ENCODE results near the gene CAGE1.

CAGE1 gene

DNA sequence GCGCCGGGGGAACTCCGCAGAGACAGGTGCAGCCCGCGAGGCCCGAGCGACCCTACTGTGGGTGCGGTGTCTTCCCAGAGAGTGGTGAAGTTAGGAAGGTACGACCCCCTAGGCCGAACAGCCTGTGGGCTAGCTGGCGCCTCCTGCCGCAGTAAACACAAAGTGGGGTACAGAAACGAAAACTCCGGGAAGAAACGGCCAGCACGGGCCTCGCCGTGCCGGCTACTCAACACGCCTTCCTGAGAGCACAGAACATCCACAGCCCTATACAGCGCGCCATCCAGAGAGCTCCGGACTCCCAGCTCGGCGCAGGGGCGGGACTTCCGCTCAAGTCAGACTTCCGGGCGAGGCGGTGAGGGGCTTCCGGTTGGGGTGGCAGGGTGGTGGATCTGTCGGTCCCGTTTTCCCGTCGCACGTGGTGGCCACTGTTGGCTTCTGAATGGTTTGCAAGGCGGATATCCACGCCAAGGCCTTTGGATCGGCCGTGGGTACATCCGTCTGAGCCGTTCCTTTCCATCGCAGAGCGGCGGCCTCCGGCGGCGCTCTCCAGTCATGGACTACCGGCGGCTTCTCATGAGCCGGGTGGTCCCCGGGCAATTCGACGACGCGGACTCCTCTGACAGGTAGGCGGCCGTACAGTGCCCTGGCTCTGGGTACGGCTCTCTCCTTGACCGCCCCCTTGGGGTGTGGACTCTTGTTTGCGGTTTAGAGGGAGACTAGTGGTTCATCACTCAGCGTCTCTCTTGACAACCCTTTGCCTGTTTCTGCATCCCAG, at the start of gene CAGE1, which contains the start of gene RIOK1:
TSS of gene CAGE1 (minus strand) at position 292 of the 775 bp plus-strand sequence. CDS start 2,569 bp downstream, outside the sequence.
TSS of gene RIOK1 (plus strand) at position 358 of the 775 bp plus-strand sequence. CDS start at position 553, 195 bp downstream.
- peak; percentile 92 for DNase-seq

DNA sequence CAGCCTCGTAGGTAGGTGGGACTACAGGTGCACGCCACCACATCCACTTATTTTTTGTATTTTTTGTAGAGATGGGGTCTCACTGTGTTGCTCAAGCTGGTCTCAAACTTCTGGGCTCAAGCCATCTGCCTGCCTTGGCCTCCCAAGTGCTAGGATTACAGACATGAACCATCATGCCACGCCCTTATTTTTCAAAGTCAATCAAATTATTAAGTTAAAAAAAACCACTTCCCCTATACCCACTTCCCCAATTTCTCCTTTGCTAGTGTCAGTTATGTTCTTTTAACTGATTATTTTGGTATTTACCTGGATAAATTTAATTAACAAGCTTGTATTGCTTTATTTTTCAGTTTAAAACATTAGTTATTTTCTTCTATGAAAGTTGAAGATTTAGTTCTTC, 49.7 kb upstream of the CAGE1 start:
- no peak for DNase-seq

GRCh38 chr6:7438011-7438410, 48.5 kb upstream of the CAGE1 start:
- DNase-seq = no peak

DNA sequence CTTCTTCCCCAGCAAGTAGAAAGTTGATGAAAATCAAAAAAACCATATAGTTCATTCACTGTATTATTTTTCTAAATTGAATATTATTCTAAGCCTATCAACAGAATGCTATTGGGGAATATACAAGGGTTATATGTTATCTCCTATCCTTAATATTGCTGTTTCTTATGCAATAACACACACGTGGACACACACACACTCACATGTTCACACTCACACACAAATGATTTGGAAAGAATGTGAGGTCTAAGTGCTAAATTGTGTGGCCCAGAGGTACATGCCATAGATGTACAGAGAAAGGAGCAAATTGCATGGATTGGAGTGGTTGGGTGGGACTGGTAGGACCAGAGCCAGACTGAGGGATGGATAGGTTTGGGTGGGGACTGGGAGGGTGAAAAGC, 45.1 kb upstream of the CAGE1 start:
- DNase-seq = no peak

DNA sequence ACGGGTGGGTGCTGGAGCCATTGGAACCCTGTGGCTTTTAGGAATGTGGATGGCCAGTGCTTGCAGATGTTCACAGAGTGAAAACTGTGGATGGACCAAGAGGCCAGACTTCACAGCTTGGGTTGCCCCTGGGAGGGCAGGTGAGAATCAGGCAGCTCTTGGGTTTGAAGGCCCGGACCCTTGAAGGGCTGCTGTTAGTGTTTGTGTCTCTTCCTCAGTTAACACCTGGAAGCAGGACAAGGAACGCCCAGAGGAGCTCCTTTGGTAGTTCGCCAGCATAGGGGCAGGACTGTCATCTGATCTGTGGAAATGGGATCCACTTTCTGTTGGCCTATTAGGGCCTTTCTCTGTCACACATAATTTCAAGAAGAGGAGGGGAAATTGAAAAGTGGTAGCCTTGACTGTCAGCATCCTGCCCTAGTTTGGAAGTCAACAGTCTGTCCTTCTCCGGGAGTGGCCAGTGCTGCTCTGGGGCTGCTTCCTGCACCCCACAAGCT, 43.6 kb upstream of the CAGE1 start:
- no peak for DNase-seq

DNA sequence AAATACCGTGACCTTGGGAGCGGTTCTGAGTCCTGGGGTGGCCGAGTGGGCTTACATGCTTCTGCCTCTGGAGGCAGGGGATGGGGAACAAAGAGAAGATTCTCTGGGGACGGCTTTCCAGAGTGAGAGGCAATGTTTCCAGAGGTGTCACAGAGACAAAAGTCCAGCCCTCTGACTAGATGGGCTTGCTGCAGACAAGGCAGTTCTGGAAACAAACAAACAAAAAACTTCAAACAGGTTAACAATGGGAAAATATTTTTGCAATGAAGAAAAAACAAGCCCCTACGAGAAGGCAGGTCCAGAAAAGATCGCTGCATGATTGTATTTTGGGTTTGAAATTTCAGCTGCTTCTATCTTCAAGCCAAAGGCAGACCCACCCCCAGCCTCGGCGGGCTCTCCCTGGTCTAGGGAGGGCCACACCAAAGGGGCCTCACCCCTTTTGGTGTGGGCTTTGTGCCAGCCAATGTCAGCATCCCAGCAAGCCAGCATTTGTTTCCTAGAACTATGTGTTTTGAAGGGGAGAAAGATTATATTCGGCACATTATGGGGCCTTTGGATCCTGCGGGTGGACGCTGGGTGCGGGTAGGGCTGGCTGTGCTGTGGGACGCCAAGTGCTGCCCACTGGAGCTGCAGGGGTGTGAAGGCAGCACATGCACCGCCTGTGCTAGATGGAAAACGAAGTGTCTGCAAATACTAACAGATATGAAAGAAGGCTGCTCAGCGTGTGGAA, 43.0 kb upstream of the CAGE1 start:
- no peak for DNase-seq

- no peak for DNase-seq
These were observed 42.3 kb upstream of the CAGE1 start for GRCh38 chr6:7431674-7432390.

GRCh38 chr6:7431313-7431673, 41.8 kb upstream of the CAGE1 start:
- no peak for DNase-seq

GRCh38 chr6:7426447-7427169, 37.1 kb upstream of the CAGE1 start:
- no peak for DNase-seq

DNA sequence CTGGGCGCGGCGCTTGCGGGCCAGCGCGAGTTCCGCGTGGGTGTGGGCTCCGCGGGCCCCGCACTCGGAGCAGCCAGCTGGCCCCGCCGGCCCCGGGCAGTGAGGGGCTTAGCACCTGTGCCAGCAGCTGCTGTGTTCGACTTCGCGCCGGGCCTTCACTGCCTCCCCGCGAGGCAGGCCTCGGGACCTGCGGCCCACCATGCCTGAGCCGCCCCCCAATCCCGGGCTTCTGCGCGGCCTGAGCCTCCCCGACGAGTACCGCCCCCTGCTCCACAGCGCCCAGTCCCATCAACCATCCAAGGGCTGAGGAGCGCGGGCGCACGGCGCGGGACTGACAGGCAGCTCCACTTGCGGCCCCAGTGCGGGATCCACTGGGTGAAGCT, 36.3 kb upstream of the CAGE1 start:
- no peak for DNase-seq

DNA sequence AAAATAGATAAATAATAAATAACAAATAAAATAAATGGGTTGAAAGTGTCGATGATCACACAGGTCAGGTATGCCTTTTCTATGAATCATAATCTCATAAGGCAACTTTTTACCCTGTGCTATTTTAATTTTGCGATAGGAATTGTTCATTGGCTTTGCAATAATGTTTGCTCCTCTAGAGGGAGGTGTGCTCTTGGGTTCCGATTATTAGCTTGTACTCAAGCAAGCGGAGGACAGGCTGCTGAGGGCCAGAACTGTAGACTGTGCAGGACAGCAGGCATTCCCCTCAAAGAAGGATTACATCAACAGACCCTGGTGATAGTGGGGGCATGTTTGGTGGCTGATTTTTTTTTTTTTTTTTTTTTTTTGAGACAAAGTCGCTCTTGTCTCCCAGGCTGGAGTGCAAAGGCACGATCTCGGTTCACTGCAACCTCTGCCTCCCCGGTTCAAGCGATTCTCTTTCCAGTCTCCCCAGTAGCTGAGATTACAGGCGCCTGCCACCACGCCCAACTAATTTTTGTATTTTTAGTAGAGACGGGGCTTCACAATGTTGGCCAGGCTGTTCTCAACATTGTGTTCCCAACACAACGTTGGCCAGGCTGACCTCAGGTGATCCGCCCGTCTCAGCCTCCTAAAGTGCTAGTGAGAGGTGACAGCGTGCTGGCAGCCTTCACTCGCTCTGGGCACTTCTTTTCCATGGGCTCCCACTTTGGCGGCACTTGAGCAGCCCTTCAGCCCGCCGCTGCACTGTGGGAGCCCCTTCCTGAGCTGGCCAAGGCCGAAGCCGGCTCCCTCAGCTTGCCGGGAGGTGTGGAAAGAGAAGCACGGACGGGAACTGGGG, 35.6 kb upstream of the CAGE1 start:
- no peak for DNase-seq

GRCh38 chr6:7424058-7424457, 34.5 kb upstream of the CAGE1 start:
- no peak for DNase-seq

DNA sequence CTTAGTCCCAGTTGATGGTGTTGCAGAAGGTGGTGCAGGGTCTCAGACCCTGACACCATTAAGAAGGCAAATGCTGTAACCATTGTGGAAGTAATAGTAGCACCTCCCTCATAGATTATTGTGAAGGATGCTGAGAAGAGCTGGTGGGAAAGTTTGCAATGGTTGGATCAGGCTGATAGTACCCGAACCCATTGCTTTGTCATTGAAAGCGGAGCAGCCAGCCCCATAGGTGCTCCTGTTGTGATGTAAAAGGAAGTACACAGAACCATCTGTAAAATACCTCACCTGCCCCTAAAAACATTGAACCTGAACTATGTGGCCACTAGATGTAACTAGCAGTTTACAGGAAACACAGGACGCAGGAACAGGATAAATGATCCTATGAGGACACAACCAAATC, 31.5 kb upstream of the CAGE1 start:
- no peak for DNase-seq

DNA sequence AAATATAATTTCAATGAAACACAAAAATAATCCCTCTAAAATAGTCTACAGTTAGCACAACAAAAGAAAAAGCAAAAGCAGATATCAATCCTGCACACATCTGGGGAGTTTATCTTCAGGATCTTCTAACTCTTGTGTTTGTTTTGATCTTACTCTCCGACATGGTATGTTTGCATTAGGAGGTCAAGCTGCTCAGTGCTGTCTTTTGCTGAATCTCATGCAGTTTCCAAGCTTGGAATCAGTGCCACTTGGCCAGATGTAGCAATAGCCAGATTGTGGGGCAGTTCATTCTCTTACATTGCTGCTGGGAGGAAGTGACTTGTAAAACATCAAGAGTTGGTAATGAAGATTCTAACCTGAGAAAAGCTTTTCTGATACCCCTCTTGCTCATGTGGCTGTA, 29.5 kb upstream of the CAGE1 start:
- DNase-seq = no peak

GRCh38 chr6:7418238-7418905, 28.8 kb upstream of the CAGE1 start:
- no peak for DNase-seq

GRCh38 chr6:7417684-7418083, 28.1 kb upstream of the CAGE1 start:
- DNase-seq = no peak

DNA sequence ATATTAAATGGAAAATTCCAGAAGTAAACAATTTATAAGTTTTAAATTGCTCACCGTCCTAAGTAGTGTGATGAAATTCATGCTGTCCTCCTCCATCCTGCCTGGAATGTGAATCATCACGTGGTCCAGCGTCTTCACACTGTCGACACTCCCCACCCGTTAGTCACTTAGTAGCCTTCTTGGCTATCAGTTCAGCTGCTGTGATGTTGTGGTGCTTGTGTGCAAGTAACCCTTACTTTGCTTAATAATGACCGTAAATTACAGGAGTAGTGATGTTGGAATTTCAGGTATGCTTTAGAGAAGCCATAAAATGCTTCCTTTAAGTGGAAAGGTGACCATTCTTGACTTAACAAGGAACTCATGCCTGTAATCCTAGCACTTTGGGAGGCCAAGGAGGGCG, 25.3 kb upstream of the CAGE1 start:
- DNase-seq = no peak

- DNase-seq = no peak
These were observed 23.7 kb upstream of the CAGE1 start for GRCh38 chr6:7413151-7413823.

GRCh38 chr6:7411328-7411727, 21.8 kb upstream of the CAGE1 start:
- no peak for DNase-seq

- DNase-seq = no peak
These were observed 21.3 kb upstream of the CAGE1 start for GRCh38 chr6:7410851-7411250.

- DNase-seq = no peak
These were observed 20.2 kb upstream of the CAGE1 start for GRCh38 chr6:7409740-7410139.

All from NCI-H774 (cell line).